Spleen (tissue), 11 donors: ENCODE measurements around the gene FRMD4A. TPM values are rescaled to one million over a fixed set of nuclear protein-coding genes. Genes with fewer than 3 reads are reported as not detected.

Experiments
- DNase-seq: peaks from one replicate; pipeline ENCODE4 v3.0.0-alpha.2; 2020
- H3K27ac ChIP-seq, 8 donors: fragments of 200-600 bp; sonication (generic) in 7 of 8; 1 replicate in 4 of 8; 2 replicates in 4 of 8; pipeline versions ENCODE4 v1.5.0 to v1.8.0; 2016 to 2021; ENCODE audit warnings: inconsistent platforms in 4 of 8, mild to moderate bottlenecking in 4 of 8, moderate library complexity in 1 of 8
- H3K27me3 ChIP-seq, 7 donors: fragments of 200-600 bp; sonication (generic) in 6 of 7; replicated peaks in 1 of 7; 1 replicate in 4 of 7; 2 replicates in 3 of 7; pipeline versions ENCODE4 v1.5.0 to v1.8.0; 2016 to 2021; ENCODE audit warnings: inconsistent platforms in 3 of 7, mild to moderate bottlenecking in 1 of 7
- H3K36me3 ChIP-seq, 6 donors: fragments of 200-600 bp; sonication (generic) in 5 of 6; 1 replicate in 4 of 6; 2 replicates in 2 of 6; pipeline versions ENCODE4 v1.5.0 to v1.8.0; 2016 to 2021; ENCODE audit warnings: inconsistent platforms in 2 of 6
- H3K4me1 ChIP-seq, 6 donors: fragments of 200-600 bp; sonication (generic) in 5 of 6; 1 replicate in 3 of 6; 2 replicates in 3 of 6; pipeline versions ENCODE4 v1.5.0 to v1.8.0; 2016 to 2021; ENCODE audit warnings: inconsistent platforms in 3 of 6
- H3K4me3 ChIP-seq, 8 donors: fragments of 200-600 bp; sonication (generic) in 7 of 8; 1 replicate in 4 of 8; 2 replicates in 4 of 8; pipeline versions ENCODE4 v1.5.0 to v1.8.0; 2016 to 2021; ENCODE audit warnings: inconsistent platforms in 4 of 8, mild to moderate bottlenecking in 4 of 8, moderate library complexity in 2 of 8
- H3K9me3 ChIP-seq, 8 donors: fragments of 200-600 bp; sonication (generic) in 7 of 8; 1 replicate in 4 of 8; 2 replicates in 4 of 8; pipeline versions ENCODE4 v1.5.0 to v1.8.0; 2016 to 2021; ENCODE audit warnings: inconsistent platforms in 4 of 8
- POLR2A ChIP-seq, 3 donors: fragments of 450-650 bp; IDR thresholded peaks; one replicate each; pipeline ENCODE4 v1.5.1; 2017; ENCODE audit warnings: antibody characterized with exemption in 3 of 3, mild to moderate bottlenecking in 1 of 3
- POLR2AphosphoS5 ChIP-seq, 3 donors: sonication (generic); formaldehyde crosslinking; IDR thresholded peaks; one replicate each; pipeline ENCODE4 v1.5.1; 2017; ENCODE audit warnings: antibody characterized with exemption in 3 of 3
- WGBS, 5 donors: extraction: QIAGEN DNeasy Blood & Tissue Kit in 3 of 5; methylation state at CpG; one replicate each; pipeline versions ENCODE4 v1.1.5 to v1.1.7; 2013 to 2018; 5-methylcytosine and 5-hydroxymethylcytosine counted together
- intact Hi-C: fragments of 100-400 bp; cut with DNase I; formaldehyde crosslinking; loops from one replicate; pipeline ENCODE4 v1.15.0; 2023; ENCODE audit warnings: low total_unique reads
- polyA plus RNA-seq, 3 donors: library from polyadenylated mRNA; stranded (reverse); fragments of 200-250 nt; gene quantifications; one replicate each; pipeline ENCODE4 v1.2.1, GENCODE V29; 2013
- total RNA-seq, 7 donors: library from RNA; depleted of rRNA in 3 of 7; stranded (reverse); fragments of >200 nt in 3 of 7; fragmentation: NEBNext Ultra II Directional in 4 of 7; extraction: Animal tissue kit (Norgen Biotek cat#: 25700) in 4 of 7; gene quantifications; one replicate each; pipeline versions ENCODE4 v1.1.0 to v1.2.1, GENCODE V29; 2016 to 2021
- TF ChIP-seq, protein P1 (sequence below), 11 experiments: fragments of 200-600 bp in 7 of 11; fragments of 450-650 bp in 4 of 11; sonication (generic) in 4 of 11; IDR thresholded peaks in 8 of 11; conservative IDR thresholded peaks in 3 of 11; 1 replicate in 7 of 11; 2 replicates in 4 of 11; pipeline versions ENCODE4 v1.4.0 to v1.8.0; 2016 to 2021; ENCODE audit warnings: antibody characterized with exemption in 11 of 11, inconsistent platforms in 4 of 11, mild to moderate bottlenecking in 1 of 11
- donor health status: healthy with polysubstance abuse.
- donor health status: DM: no; HTN: no; CAD: no; lungs with moderate emphysema.
- donor health status: DM: no; HTN: no; CAD: no.
- donor health status: Bipolar disorder and iron deficiency.
- donor health status: healthy.
- donor health status: DM: no; HTN: no; CAD: no.
- donor health status: DM: yes; HTN: yes; CAD: no.

Gene FRMD4A
- total and polyA plus RNA-seq, 10 donors = 9.2 to 141 (median 80.5) TPM

- no peaks in the 10 kb centered on the region for H3K4me1 ChIP-seq
- no peak overlapping the region for H3K4me3 ChIP-seq
- peaks cover 0 to 20% (median 8%) of the 10 kb centered on the region in 8 donors for H3K9me3 ChIP-seq
- H3K27me3 ChIP-seq = no peaks in the 10 kb centered on the region
- TF ChIP-seq, protein P1, sequence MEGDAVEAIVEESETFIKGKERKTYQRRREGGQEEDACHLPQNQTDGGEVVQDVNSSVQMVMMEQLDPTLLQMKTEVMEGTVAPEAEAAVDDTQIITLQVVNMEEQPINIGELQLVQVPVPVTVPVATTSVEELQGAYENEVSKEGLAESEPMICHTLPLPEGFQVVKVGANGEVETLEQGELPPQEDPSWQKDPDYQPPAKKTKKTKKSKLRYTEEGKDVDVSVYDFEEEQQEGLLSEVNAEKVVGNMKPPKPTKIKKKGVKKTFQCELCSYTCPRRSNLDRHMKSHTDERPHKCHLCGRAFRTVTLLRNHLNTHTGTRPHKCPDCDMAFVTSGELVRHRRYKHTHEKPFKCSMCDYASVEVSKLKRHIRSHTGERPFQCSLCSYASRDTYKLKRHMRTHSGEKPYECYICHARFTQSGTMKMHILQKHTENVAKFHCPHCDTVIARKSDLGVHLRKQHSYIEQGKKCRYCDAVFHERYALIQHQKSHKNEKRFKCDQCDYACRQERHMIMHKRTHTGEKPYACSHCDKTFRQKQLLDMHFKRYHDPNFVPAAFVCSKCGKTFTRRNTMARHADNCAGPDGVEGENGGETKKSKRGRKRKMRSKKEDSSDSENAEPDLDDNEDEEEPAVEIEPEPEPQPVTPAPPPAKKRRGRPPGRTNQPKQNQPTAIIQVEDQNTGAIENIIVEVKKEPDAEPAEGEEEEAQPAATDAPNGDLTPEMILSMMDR (IDR thresholded peaks at IDR 0.05 in 8 of 11, conservative IDR thresholded peaks at IDR 0.05 in 3 of 11) = no peak
- no peak for TF ChIP-seq POLR2A (IDR thresholded peaks at IDR 0.05)
- TF ChIP-seq POLR2AphosphoS5 (IDR thresholded peaks at IDR 0.05) = no peak
- no peaks in the 10 kb centered on the region for H3K36me3 ChIP-seq
- DNase-seq = no peak
- WGBS, 5 donors = 72 to 81% (median 77%) methylated on average over 6 of the region's 6 CpGs
- H3K27ac ChIP-seq = peak overlapping the region in 4 of 8 donors; percentile 11 to 48 (median 32)
- intact Hi-C loops = no loop called here
Observed at GRCh38 chr10:14056610-14057332, 274.0 kb downstream of the FRMD4A start.

DNA sequence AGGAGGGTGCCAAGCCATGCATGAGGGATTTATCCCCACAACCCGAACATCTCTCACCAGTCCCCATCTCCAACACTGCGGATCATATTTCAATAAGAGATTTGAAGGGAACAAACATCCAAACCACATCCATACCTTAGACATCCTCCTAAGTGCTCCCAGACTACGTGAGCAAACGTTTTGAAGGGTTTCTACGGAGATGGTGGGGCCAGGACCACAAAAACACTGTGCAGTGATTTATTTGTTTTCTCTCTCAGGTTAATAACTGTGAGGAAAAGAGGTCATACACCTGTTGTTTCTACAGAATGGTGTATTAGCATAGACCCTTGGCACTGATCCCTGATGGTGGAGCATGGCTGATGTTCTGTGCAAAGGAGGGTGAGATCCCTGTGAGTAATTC, 277.8 kb downstream of the FRMD4A start:
- no peaks in the 10 kb centered on the region for H3K4me1 ChIP-seq
- no peak for TF ChIP-seq POLR2AphosphoS5 (IDR thresholded peaks at IDR 0.05)
- TF ChIP-seq, protein P1 (IDR thresholded peaks at IDR 0.05 in 8 of 11, conservative IDR thresholded peaks at IDR 0.05 in 3 of 11) = no peak
- TF ChIP-seq POLR2A (IDR thresholded peaks at IDR 0.05) = no peak
- H3K4me3 ChIP-seq = no peak overlapping the region
- DNase-seq = no peak
- no peaks in the 10 kb centered on the region for H3K27me3 ChIP-seq
- WGBS, 5 donors = 76 to 91% (median 85%) methylated on average over 5 of the region's 5 CpGs
- intact Hi-C loops = no loop called here
- H3K36me3 ChIP-seq = no peaks in the 10 kb centered on the region
- no peak overlapping the region for H3K27ac ChIP-seq
- peaks cover 0 to 23% (median 8%) of the 10 kb centered on the region in 8 donors for H3K9me3 ChIP-seq

DNA sequence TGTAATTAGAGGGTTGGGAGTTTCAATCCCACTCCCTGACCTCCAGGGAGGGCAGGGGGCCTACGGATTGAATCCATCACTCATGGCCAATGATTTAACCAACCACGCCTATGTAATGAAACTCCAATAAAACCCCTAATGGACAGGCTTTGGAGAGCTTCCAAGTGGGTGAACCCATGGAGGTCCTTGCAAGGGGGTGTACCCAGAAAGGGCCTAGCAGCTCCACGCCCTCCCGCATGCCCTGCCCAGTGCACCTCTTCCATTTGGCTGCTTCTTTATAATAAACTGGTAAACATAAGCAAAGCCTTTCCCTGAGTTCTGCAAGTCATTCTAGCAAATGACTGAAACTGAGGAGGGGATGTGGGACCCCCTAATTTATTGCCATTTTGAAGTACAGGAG, 280.1 kb downstream of the FRMD4A start:
- intact Hi-C loops = no loop called here
- no peaks in the 10 kb centered on the region for H3K27me3 ChIP-seq
- no peak overlapping the region for H3K27ac ChIP-seq
- peaks cover 0 to 23% (median 8%) of the 10 kb centered on the region in 8 donors for H3K9me3 ChIP-seq
- H3K36me3 ChIP-seq = no peaks in the 10 kb centered on the region
- TF ChIP-seq, protein P1 (IDR thresholded peaks at IDR 0.05 in 8 of 11, conservative IDR thresholded peaks at IDR 0.05 in 3 of 11) = no peak
- no peak for TF ChIP-seq POLR2AphosphoS5 (IDR thresholded peaks at IDR 0.05)
- TF ChIP-seq POLR2A (IDR thresholded peaks at IDR 0.05) = no peak
- DNase-seq = no peak
- H3K4me1 ChIP-seq = no peaks in the 10 kb centered on the region
- WGBS, 5 donors = 89 to 96% (median 91%) methylated on average over 4 of the region's 4 CpGs
- no peak overlapping the region for H3K4me3 ChIP-seq

DNA sequence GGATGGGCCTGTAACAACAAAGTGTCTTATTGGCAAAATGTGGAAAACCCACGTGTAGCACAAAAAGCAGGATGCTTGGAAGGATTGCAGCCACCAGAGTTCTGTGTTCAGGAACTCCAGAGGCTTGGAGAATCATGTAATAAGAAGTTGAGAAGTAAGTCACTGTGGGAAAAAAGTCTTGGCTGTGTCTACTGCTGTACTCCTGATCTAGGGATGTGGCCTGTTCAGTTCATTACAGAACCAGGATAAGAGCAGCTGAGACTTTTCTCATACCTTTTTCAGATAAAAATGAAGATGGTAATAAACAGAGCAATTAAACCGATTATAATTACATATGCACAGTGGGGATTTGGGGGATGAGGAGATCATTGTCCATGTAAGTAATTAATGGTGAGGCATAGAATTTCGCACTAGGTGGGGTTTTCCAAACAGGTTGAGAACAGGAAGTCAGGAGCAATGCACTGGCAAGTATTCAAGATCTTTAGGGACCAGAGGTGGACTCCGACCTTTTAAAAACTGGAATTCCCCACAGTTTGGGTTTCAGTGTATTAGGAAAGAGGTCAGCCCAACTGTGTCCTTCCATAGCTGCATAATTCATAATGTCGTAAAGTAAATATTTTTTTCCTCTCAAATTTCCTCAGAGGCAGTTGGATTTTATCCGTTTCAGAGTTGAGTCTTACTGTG, 281.7 kb downstream of the FRMD4A start:
- H3K4me3 ChIP-seq = no peak overlapping the region
- no peak overlapping the region for H3K27ac ChIP-seq
- no peak for DNase-seq
- peaks cover 0 to 14% (median 4%) of the 10 kb centered on the region in 8 donors for H3K9me3 ChIP-seq
- no peak for TF ChIP-seq POLR2AphosphoS5 (IDR thresholded peaks at IDR 0.05)
- TF ChIP-seq, protein P1 (IDR thresholded peaks at IDR 0.05 in 8 of 11, conservative IDR thresholded peaks at IDR 0.05 in 3 of 11) = no peak
- no peaks in the 10 kb centered on the region for H3K4me1 ChIP-seq
- H3K36me3 ChIP-seq = no peaks in the 10 kb centered on the region
- no peaks in the 10 kb centered on the region for H3K27me3 ChIP-seq
- 67 to 78% (median 73%) methylated on average over 6 of the region's 6 CpGs for WGBS, 5 donors
- intact Hi-C loops = no loop called here
